ENCODE measurements around the gene PGBD4. TPM values are rescaled to one million over a fixed set of nuclear protein-coding genes. Genes with fewer than 3 reads are reported as not detected.

PGBD4 gene
- 3.7 and 4.0 TPM in 2 replicates for total RNA-seq

- Mint-ChIP-seq H3K4me3 (peak within 1 kb of the TSS; percentile 100), H3K4me1 (peaks cover 30% of the 10 kb centered on the region), H3K9me3 (peaks cover 9% of the 10 kb centered on the region), H3K27me3 (peaks cover 2% of the 10 kb centered on the region), H3K36me3 (ENCODE audit: low read depth) (peaks cover 36% of the 10 kb centered on the region), H3K27ac (peak within 1 kb of the TSS; percentile 100)
- intact Hi-C loops (cut with micrococcal nuclease): loop anchor here (1.0 to 10.0 kb wide), 9 partner anchors 62 to 899 kb away; partner anchors contain the start of genes AQR, AVEN, EMC4 and GOLGA8A
- DNase-seq: peak; percentile 100
Measured at GRCh38 chr15:34101366-34102174, at the start of gene PGBD4, which contains the start of gene EMC7. Gene PGBD4 (plus strand): TSS chr15:34102083. CDS start chr15:34102532, 449 bp downstream. Gene EMC7 (minus strand): TSS chr15:34101862. CDS start chr15:34101839, 23 bp downstream.

DNA sequence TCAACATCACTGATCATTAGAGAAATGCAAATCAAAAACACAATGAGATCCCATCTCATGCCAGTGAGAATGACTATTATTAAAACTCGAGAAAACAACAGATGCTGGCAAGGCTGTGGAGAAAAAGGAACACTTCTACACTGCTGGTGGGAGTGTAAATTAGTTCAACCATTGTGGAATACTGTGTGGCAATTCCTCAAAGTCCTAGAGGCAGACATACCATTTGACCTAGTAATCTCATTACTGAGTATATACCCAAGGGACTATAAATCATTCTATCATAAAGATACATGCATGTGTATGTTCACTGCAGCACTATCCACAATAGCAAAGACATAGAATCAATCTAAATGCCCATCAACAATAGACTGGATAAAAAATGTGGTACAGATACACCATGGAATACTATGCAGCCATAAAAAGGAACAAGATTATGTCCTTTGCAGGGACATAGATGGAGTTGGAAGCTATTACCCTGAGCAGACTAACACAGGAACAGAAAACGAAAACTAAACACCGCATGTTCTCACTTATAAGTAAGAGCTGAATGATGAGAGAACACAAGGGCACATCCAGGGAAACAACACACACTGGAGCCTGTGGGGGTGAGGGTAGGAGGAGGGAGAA, 47.7 kb upstream of the PGBD4 start:
- intact Hi-C loops (cut with micrococcal nuclease): no loop called here

DNA sequence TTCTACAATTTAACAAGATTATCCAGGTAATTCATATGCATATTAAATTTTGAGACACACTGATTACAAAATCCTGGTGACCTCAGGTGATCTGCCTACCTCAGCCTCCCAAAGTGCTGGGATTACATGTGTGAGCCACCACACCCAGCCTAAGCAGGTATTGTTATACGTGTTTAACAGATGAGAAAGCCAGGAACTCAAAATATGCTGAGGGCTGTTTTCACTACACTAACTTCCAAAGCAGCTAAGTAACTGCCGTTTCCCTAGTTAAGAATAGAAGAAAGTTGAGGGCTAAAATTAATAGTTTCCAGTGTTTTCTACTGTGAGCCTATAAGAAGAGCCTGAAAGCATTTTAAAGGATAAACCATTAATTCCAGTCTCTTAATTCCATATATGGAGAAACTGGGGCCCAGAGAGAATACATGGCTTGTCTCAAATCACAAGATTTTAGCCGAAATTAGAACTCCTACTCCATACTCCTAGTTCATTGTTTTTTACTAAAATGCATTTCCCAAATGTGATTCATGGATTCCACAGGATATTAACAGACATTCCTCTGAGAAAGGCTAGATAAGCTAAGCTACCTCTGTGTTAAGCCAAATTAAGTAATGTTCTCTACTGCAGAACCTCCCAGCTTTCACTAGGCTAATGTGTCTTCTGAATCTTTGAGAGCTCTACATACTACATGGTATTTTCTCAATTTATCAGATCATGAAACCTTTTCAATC, 45.9 kb upstream of the PGBD4 start:
- Mint-ChIP-seq H3K9me3 (peaks cover 12% of the 10 kb centered on the region), H3K4me1 (no peaks in the 10 kb centered on the region), H3K4me3 (no peak overlapping the region), H3K36me3 (ENCODE audit: low read depth) (peaks cover 2% of the 10 kb centered on the region), H3K27me3 (peaks cover 11% of the 10 kb centered on the region), H3K27ac (no peak overlapping the region)
- no peak for DNase-seq
- intact Hi-C loops (cut with micrococcal nuclease): no loop called here

More for the DNA sequence above, 47.7 kb upstream of the PGBD4 start:
- peaks cover 8% of the 10 kb centered on the region for H3K36me3 Mint-ChIP-seq (ENCODE audit: low read depth)
- H3K4me1 Mint-ChIP-seq: no peaks in the 10 kb centered on the region
- no peak overlapping the region for H3K27ac Mint-ChIP-seq
- H3K4me3 Mint-ChIP-seq: no peak overlapping the region
- no peak for DNase-seq
- H3K27me3 Mint-ChIP-seq: peaks cover 13% of the 10 kb centered on the region
- H3K9me3 Mint-ChIP-seq: peaks cover 24% of the 10 kb centered on the region

DNA sequence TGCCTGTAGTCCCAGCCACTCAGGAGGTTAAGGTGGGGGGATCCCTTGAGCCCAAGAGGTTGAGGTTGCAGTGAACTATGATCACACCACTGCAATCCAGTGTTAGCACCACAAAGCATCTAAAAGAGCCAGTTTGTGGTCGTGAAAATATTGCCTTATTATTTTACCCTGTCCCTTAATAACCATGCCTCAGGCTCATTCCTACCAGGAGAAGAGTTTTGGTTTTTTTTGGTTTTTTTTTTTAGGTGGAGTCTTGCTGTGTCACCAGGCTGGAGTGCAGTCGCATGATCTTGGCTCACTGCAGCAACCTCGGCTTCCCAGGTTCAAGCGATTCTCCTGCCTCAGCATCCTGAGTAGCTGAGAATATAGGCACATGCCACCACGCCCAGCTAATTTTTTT, 45.0 kb upstream of the PGBD4 start:
- H3K4me3 Mint-ChIP-seq: no peak overlapping the region
- H3K27ac Mint-ChIP-seq: no peak overlapping the region
- H3K27me3 Mint-ChIP-seq: peaks cover 7% of the 10 kb centered on the region
- H3K9me3 Mint-ChIP-seq: peaks cover 4% of the 10 kb centered on the region
- intact Hi-C loops (cut with micrococcal nuclease): no loop called here
- H3K36me3 Mint-ChIP-seq (ENCODE audit: low read depth): no peaks in the 10 kb centered on the region
- H3K4me1 Mint-ChIP-seq: peaks cover 2% of the 10 kb centered on the region
- DNase-seq: no peak

- peaks cover 3% of the 10 kb centered on the region for H3K4me1 Mint-ChIP-seq
- no peaks in the 10 kb centered on the region for H3K9me3 Mint-ChIP-seq
- DNase-seq: no peak
- intact Hi-C loops (cut with micrococcal nuclease): no loop called here
- no peaks in the 10 kb centered on the region for H3K36me3 Mint-ChIP-seq (ENCODE audit: low read depth)
- H3K4me3 Mint-ChIP-seq: no peak overlapping the region
- no peaks in the 10 kb centered on the region for H3K27me3 Mint-ChIP-seq
- no peak overlapping the region for H3K27ac Mint-ChIP-seq
Measured at GRCh38 chr15:34059476-34059875, 42.4 kb upstream of the PGBD4 start.

GRCh38 chr15:34059946-34060345, 41.9 kb upstream of the PGBD4 start:
- Mint-ChIP-seq H3K4me1 (peaks cover 5% of the 10 kb centered on the region), H3K36me3 (ENCODE audit: low read depth) (no peaks in the 10 kb centered on the region), H3K27me3 (no peaks in the 10 kb centered on the region), H3K27ac (no peak overlapping the region), H3K4me3 (no peak overlapping the region), H3K9me3 (no peaks in the 10 kb centered on the region)
- no peak for DNase-seq
- intact Hi-C loops (cut with micrococcal nuclease): loop anchor here (10.0 kb wide), 2 partner anchors 305 to 525 kb away; partner anchors contain the start of genes GOLGA8B and LPCAT4

DNA sequence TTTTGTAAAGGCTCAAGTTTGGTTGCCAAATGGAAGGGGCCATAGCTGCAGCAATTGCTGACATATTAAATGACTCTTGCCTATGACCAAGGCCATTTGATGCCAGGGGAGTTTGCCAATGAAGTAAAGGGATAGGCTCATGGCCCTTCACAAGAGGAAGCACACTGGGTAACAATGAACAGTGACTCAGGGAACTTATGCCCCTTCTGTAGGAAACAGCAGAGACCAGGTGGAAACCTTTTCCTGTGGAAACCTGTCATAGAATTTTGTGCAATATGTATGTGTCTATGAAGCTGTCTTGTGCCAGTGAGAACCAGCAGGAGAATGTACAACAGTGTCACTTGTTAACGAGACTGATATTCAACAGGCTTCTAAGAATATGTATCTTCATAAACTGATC, 37.4 kb upstream of the PGBD4 start:
- intact Hi-C loops (cut with micrococcal nuclease): loop anchor here (10.0 kb wide), 2 partner anchors 300 to 520 kb away; partner anchors contain the start of genes GOLGA8B and LPCAT4

DNA sequence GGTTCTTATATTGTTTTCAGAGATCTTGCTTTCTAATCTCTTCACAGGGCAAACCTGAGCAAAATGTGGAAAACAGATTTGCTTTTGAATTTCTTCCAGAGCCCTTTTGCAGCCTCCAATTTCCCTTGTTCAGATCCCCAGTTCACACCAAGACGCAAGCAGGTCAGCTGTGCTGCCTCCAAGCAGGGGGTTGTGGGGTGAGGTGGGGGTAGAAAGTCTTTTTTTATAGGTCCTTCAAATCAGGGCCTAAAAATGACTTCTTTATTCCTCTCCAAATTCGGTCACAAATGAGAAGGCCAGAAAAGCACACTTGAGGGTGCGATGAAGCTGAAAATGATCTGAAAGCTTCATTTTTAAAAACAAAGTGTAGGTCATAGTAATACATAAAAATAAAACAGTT, 36.6 kb upstream of the PGBD4 start:
- no peaks in the 10 kb centered on the region for H3K9me3 Mint-ChIP-seq
- DNase-seq: no peak
- peaks cover 5% of the 10 kb centered on the region for H3K4me1 Mint-ChIP-seq
- H3K36me3 Mint-ChIP-seq (ENCODE audit: low read depth): no peaks in the 10 kb centered on the region
- intact Hi-C loops (cut with micrococcal nuclease): loop anchor here (10.0 kb wide), 2 partner anchors 300 to 520 kb away; partner anchors contain the start of genes GOLGA8B and LPCAT4
- no peak overlapping the region for H3K27ac Mint-ChIP-seq
- no peak overlapping the region for H3K4me3 Mint-ChIP-seq
- peaks cover 1% of the 10 kb centered on the region for H3K27me3 Mint-ChIP-seq

More for the DNA sequence above, 37.4 kb upstream of the PGBD4 start:
- Mint-ChIP-seq H3K27ac (no peak overlapping the region), H3K36me3 (ENCODE audit: low read depth) (no peaks in the 10 kb centered on the region), H3K4me1 (peaks cover 5% of the 10 kb centered on the region), H3K9me3 (no peaks in the 10 kb centered on the region), H3K4me3 (no peak overlapping the region), H3K27me3 (no peaks in the 10 kb centered on the region)
- DNase-seq: no peak

- Mint-ChIP-seq H3K9me3 (no peaks in the 10 kb centered on the region), H3K27me3 (peaks cover 1% of the 10 kb centered on the region), H3K4me3 (no peak overlapping the region), H3K36me3 (ENCODE audit: low read depth) (no peaks in the 10 kb centered on the region), H3K4me1 (peaks cover 5% of the 10 kb centered on the region), H3K27ac (no peak overlapping the region)
- intact Hi-C loops (cut with micrococcal nuclease): loop anchor here (10.0 kb wide), 2 partner anchors 299 to 519 kb away; partner anchors contain the start of genes GOLGA8B and LPCAT4
- no peak for DNase-seq
Measured at GRCh38 chr15:34065941-34066340, 35.9 kb upstream of the PGBD4 start.

- peaks cover 4% of the 10 kb centered on the region for H3K9me3 Mint-ChIP-seq
- H3K36me3 Mint-ChIP-seq (ENCODE audit: low read depth): peaks cover 1% of the 10 kb centered on the region
- H3K27me3 Mint-ChIP-seq: peaks cover 1% of the 10 kb centered on the region
- H3K4me3 Mint-ChIP-seq: no peak overlapping the region
- no peaks in the 10 kb centered on the region for H3K4me1 Mint-ChIP-seq
- DNase-seq: no peak
- intact Hi-C loops (cut with micrococcal nuclease): no loop called here
- H3K27ac Mint-ChIP-seq: no peak overlapping the region
Measured at GRCh38 chr15:34070003-34070402, 31.9 kb upstream of the PGBD4 start.

DNA sequence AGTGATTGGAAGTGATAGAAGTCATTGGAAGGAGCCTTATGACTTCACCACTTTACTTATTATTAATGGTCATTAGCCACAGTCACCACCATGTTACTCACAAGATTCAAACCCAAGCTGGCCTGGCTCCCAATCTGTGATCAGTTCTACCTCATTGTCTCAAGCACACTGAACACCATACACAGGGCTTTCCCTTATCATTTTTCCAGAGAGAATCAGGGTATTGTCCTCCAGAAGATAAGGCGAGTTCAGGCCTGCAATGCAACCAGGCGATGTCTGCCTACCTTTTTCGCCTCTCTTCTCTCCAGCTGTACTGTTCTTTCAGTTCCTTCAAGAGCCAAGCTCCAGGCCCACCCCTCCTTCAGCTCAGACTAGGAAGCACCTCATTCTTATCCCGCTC, 25.1 kb upstream of the PGBD4 start:
- no peak overlapping the region for H3K27ac Mint-ChIP-seq

DNA sequence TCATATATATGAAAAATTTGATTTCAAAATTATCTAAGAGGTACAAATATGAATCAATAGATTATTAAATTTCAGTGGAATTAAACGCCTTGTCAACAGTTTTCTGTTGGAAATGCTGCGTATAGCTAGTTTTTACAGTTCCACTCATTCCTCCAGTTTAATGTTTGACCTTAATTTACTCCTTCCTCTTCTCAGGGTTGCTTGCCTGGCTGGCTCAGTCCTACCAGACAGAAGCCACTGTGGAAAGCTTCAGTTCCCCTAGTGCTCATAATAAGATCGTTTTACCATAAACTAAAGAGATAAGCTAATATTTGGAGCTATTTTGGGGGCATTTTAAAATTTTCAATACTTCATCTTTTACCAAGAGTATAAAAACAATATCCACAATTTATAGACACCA, 23.0 kb upstream of the PGBD4 start:
- no peak overlapping the region for H3K4me3 Mint-ChIP-seq
- H3K27me3 Mint-ChIP-seq: no peaks in the 10 kb centered on the region
- intact Hi-C loops (cut with micrococcal nuclease): no loop called here
- H3K9me3 Mint-ChIP-seq: peaks cover 4% of the 10 kb centered on the region
- H3K36me3 Mint-ChIP-seq (ENCODE audit: low read depth): peaks cover 10% of the 10 kb centered on the region
- no peak overlapping the region for H3K27ac Mint-ChIP-seq
- no peaks in the 10 kb centered on the region for H3K4me1 Mint-ChIP-seq
- no peak for DNase-seq

More for the DNA sequence above, 25.1 kb upstream of the PGBD4 start:
- H3K4me3 Mint-ChIP-seq: no peak overlapping the region
- peaks cover 4% of the 10 kb centered on the region for H3K9me3 Mint-ChIP-seq
- intact Hi-C loops (cut with micrococcal nuclease): no loop called here
- peaks cover 1% of the 10 kb centered on the region for H3K36me3 Mint-ChIP-seq (ENCODE audit: low read depth)
- DNase-seq: no peak
- no peaks in the 10 kb centered on the region for H3K27me3 Mint-ChIP-seq
- no peaks in the 10 kb centered on the region for H3K4me1 Mint-ChIP-seq

GRCh38 chr15:34079904-34080303, 22.0 kb upstream of the PGBD4 start:
- H3K4me3 Mint-ChIP-seq: no peak overlapping the region
- H3K4me1 Mint-ChIP-seq: no peaks in the 10 kb centered on the region
- H3K27me3 Mint-ChIP-seq: no peaks in the 10 kb centered on the region
- no peak overlapping the region for H3K27ac Mint-ChIP-seq
- intact Hi-C loops (cut with micrococcal nuclease): no loop called here
- DNase-seq: no peak
- no peaks in the 10 kb centered on the region for H3K9me3 Mint-ChIP-seq
- H3K36me3 Mint-ChIP-seq (ENCODE audit: low read depth): peaks cover 14% of the 10 kb centered on the region
